H1 (cell line): ENCODE data around the gene TCP11. TPM values are rescaled to one million over a fixed set of nuclear protein-coding genes. Genes with fewer than 3 reads are reported as not detected.

Experiments used
- ASH2L ChIP-seq: fragments of 200-600, 300-600 bp; sonication (generic); IDR thresholded peaks from one replicate; pipeline ENCODE4 v1.7.1; 2017; ENCODE audit warnings: low read length
- ATF2 ChIP-seq: IDR thresholded peaks from 2 replicates; pipeline ENCODE4 v1.6.1; 2012; ENCODE audit warnings: low read length, inconsistent platforms
- BACH1 ChIP-seq: IDR thresholded peaks from 2 replicates; pipeline ENCODE4 v1.6.1; 2012; ENCODE audit warnings: low read length, improper control_type of control experiment
- CHD1 ChIP-seq: IDR thresholded peaks from 2 replicates; pipeline ENCODE4 v1.6.1; 2012; ENCODE audit warnings: low read depth, low read length, improper control_type of control experiment
- HDAC2 ChIP-seq, 2 experiments: fragments of 300-600 bp in 1 of 2; sonication (generic) in 1 of 2; IDR thresholded peaks; 2 replicates each; pipeline ENCODE4 v1.6.1; 2011 to 2012; ENCODE audit warnings: low read depth in 2 of 2, low read length in 2 of 2, mild to moderate bottlenecking in 2 of 2, moderate library complexity in 2 of 2, borderline replicate concordance in 1 of 2, inconsistent platforms in 1 of 2
- HDAC6 ChIP-seq: IDR thresholded peaks from one replicate; pipeline ENCODE4 v1.7.1; 2012; ENCODE audit warnings: low read depth, mild to moderate bottlenecking, inconsistent platforms, low read length, moderate library complexity
- JUND ChIP-seq: IDR thresholded peaks from 2 replicates; pipeline ENCODE4 v1.6.1; 2011; ENCODE audit warnings: mild to moderate bottlenecking, improper control_type of control experiment, low read length
- KDM5A ChIP-seq: fragments of 200-600 bp; IDR thresholded peaks from 2 replicates; pipeline ENCODE4 v1.7.1; 2012; ENCODE audit warnings: mild to moderate bottlenecking, low read length, inconsistent platforms, mixed read lengths
- MAX ChIP-seq: IDR thresholded peaks from 2 replicates; pipeline ENCODE4 v1.6.1; 2012; ENCODE audit warnings: inconsistent platforms
- NANOG ChIP-seq: IDR thresholded peaks from 2 replicates; pipeline ENCODE4 v1.6.1; 2011; ENCODE audit warnings: low read length, low read depth, mild to moderate bottlenecking, inconsistent platforms; ENCODE audit not compliant: insufficient read depth, poor library complexity, severe bottlenecking
- PHF8 ChIP-seq: fragments of 200-600 bp; sonication (generic); conservative IDR thresholded peaks from 2 replicates; pipeline ENCODE4 v1.7.1; 2012; ENCODE audit warnings: low read depth, mild to moderate bottlenecking, inconsistent platforms, low read length, moderate library complexity
- POU5F1 ChIP-seq: IDR thresholded peaks from 2 replicates; pipeline ENCODE4 v1.6.1; 2011; ENCODE audit warnings: low read depth, mild to moderate bottlenecking, low read length, moderate library complexity
- RAD21 ChIP-seq, 2 experiments: IDR thresholded peaks in 1 of 2; conservative IDR thresholded peaks in 1 of 2; 2 replicates each; pipeline ENCODE4 v1.6.1; 2011; ENCODE audit warnings: low read depth in 2 of 2, low read length in 2 of 2, improper control_type of control experiment in 1 of 2, inconsistent platforms in 1 of 2, mild to moderate bottlenecking in 1 of 2, moderate library complexity in 1 of 2
- SAP30 ChIP-seq: fragments of 300-600 bp; sonication (generic); IDR thresholded peaks from 2 replicates; pipeline ENCODE4 v1.7.1; 2012; ENCODE audit warnings: low read length, moderate library complexity, mild to moderate bottlenecking, inconsistent platforms; ENCODE audit not compliant: insufficient read depth, insufficient replicate concordance
- SIX5 ChIP-seq: IDR thresholded peaks from 2 replicates; pipeline ENCODE4 v1.6.1; 2011; ENCODE audit warnings: mild to moderate bottlenecking, low read depth, low read length
- SP4 ChIP-seq: IDR thresholded peaks from 2 replicates; pipeline ENCODE4 v1.6.1; 2012; ENCODE audit warnings: low read length, inconsistent platforms
- TAF1 ChIP-seq: IDR thresholded peaks from 2 replicates; pipeline ENCODE4 v1.6.1; 2011; ENCODE audit warnings: mild to moderate bottlenecking, low read depth, low read length
- TCF12 ChIP-seq: IDR thresholded peaks from 2 replicates; pipeline ENCODE4 v1.6.1; 2011; ENCODE audit warnings: low read depth, mild to moderate bottlenecking, low read length
- TEAD4 ChIP-seq: IDR thresholded peaks from 2 replicates; pipeline ENCODE4 v1.6.1; 2012; ENCODE audit warnings: low read depth, low read length, inconsistent platforms, mixed read lengths
- USF2 ChIP-seq: IDR thresholded peaks from 2 replicates; pipeline ENCODE4 v1.6.1; 2011; ENCODE audit warnings: low read length, improper control_type of control experiment
- YY1 ChIP-seq: IDR thresholded peaks from 2 replicates; pipeline ENCODE4 v1.6.1; 2011; ENCODE audit warnings: low read depth, mild to moderate bottlenecking, low read length
- ZNF274 ChIP-seq: IDR thresholded peaks from 2 replicates; pipeline ENCODE4 v1.7.0; 2012; ENCODE audit warnings: low read length, borderline replicate concordance; ENCODE audit errors: extremely low read depth
- polyA plus RNA-seq, 7 experiments: library from polyadenylated mRNA; depleted of rRNA in 3 of 7; stranded (reverse) in 5 of 7; unstranded in 2 of 7; fragments of >200 nt in 5 of 7; fragments of 200-250 nt in 2 of 7; gene quantifications; 1 replicate in 5 of 7; 2 replicates in 1 of 7; 4 replicates in 1 of 7; pipeline versions ENCODE4 v1.2.1 to v1.2.3, GENCODE V29; 2011 to 2013; ENCODE audit warnings: missing spikeins in 2 of 7, mixed read lengths in 2 of 7
- total RNA-seq: library from RNA; stranded (reverse); fragmentation: NEBNext Ultra II Directional; extraction: Animal tissue kit (Norgen Biotek cat#: 25700); gene quantifications from 2 replicates; pipeline ENCODE4 v1.2.1, GENCODE V29; 2021

The TCP11 gene
- total and polyA plus RNA-seq, 2 of the 8 experiments (the other 6 are each of a cell fraction or from before 2014, with no cell fraction given): 0.11 TPM; not detected in 1

- no peak for TF ChIP-seq USF2
- TF ChIP-seq PHF8: no peak
- no peak for TF ChIP-seq BACH1
- 0 out of 2 replicates have a peak, but pooled peaks have one; percentile 41 for TF ChIP-seq YY1
- no peak for TF ChIP-seq HDAC2 (IDR thresholded peaks at IDR 0.05; ENCODE audit: borderline replicate concordance in 1 of 2, low read depth in 2 of 2, low read length in 2 of 2)
- no peak for TF ChIP-seq SIX5
- no peak for TF ChIP-seq SAP30
- peak; percentile 20 for TF ChIP-seq ASH2L
- no peak for TF ChIP-seq TCF12
- TF ChIP-seq JUND: no peak
- TF ChIP-seq KDM5A: no peak
- TF ChIP-seq SP4: no peak
- TF ChIP-seq NANOG: peak; percentile 61
- peak; percentile 79 for TF ChIP-seq TEAD4
- no peak for TF ChIP-seq TAF1
- TF ChIP-seq CHD1: no peak
- no peak for TF ChIP-seq ZNF274
- no peak for TF ChIP-seq ATF2
- TF ChIP-seq MAX: no peak
- TF ChIP-seq HDAC6: no peak
- TF ChIP-seq RAD21 (IDR thresholded peaks at IDR 0.05 in 1 of 2, conservative IDR thresholded peaks at IDR 0.05 in 1 of 2; ENCODE audit: low read depth in 2 of 2, low read length in 2 of 2): no peak
- TF ChIP-seq POU5F1: no peak
Measured at GRCh38 chr6:35071347-35071994, 69.7 kb downstream of the TCP11 start (continued).
